GM19023 (cell line): ENCODE results near the gene RIPOR2.
"Not testable (repeated sequence)": the region's sequence is repeated elsewhere in the genome, so short reads cannot be mapped to it uniquely, and the experiment has no call there.

Experiments
- ATAC-seq: cut with Tn5 transposase; IDR thresholded peaks from one replicate; pipeline ENCODE4 v1.9.1; 2021; ENCODE audit warnings: mild to moderate bottlenecking, moderate library complexity; ENCODE audit not compliant: unreplicated experiment

The RIPOR2 gene

DNA sequence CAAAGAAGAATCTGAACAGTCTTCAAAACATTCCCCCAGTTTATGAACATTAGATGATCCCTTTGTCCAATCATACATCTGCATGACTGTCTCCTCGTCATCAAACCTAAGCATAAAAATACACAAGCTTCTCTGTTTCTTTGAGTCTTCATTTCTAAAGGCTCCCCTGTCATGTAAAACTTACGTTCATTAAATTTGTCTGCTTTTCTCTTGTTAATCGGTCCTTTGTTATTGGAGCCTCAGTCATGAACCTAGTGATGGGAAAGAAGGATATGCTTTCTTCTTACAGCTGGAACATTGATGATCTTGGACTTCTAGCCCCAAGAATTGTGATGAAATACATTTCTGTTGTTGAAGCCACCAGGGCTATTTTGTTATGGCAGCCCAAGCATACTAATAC is 18.0 kb upstream of the RIPOR2 start:
- no peak for ATAC-seq

- no peak for ATAC-seq
These were observed 16.1 kb upstream of the RIPOR2 start for GRCh38 chr6:24951811-24952299.

GRCh38 chr6:24950218-24950941 is 14.6 kb upstream of the RIPOR2 start:
- no peak for ATAC-seq

GRCh38 chr6:24949020-24949569 is 13.3 kb upstream of the RIPOR2 start:
- ATAC-seq = peak; percentile 94

GRCh38 chr6:24948261-24948660 is 12.5 kb upstream of the RIPOR2 start:
- not testable (repeated sequence) for ATAC-seq

DNA sequence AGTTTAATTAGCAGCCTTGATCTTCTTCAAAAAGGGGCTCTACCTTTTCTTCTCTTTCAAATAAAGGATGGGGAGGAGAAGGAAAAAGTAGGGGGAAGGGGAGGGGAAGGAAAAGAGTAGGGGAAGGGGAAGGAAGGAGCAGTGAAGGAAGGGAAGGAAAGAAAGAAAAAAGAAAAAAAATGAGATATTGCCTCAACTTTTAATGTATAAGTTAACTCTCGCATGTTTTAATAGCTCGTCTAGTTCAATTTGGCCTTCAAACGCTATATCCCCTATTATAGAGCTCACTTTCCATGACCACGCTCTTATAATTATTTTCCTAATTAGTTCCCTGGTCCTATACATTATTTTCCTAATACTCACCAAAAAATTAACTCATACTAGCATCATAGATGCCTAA is 11.9 kb upstream of the RIPOR2 start:
- ATAC-seq = no peak

- no peak for ATAC-seq
These were observed 9.3 kb upstream of the RIPOR2 start for GRCh38 chr6:24945054-24945453.

DNA sequence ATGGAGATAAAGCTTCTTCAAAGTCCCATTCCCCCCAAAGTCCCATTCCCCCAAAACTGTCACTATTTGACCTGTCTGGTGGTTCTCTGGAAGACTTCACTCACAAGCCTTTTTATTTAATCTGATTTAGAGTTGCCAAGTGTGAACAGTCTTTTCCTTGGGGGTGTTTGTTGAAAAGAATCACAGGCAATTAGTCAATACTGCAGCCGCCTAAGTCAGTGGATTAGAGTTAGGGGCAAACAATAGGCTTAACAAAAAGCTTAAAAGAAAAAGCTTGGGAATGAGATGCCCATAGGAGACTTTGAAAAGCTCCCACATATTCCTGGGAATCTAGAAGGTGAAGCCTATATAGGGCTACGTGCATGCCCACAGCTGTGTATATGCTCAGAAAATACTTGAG is 8.0 kb upstream of the RIPOR2 start:
- ATAC-seq = no peak

DNA sequence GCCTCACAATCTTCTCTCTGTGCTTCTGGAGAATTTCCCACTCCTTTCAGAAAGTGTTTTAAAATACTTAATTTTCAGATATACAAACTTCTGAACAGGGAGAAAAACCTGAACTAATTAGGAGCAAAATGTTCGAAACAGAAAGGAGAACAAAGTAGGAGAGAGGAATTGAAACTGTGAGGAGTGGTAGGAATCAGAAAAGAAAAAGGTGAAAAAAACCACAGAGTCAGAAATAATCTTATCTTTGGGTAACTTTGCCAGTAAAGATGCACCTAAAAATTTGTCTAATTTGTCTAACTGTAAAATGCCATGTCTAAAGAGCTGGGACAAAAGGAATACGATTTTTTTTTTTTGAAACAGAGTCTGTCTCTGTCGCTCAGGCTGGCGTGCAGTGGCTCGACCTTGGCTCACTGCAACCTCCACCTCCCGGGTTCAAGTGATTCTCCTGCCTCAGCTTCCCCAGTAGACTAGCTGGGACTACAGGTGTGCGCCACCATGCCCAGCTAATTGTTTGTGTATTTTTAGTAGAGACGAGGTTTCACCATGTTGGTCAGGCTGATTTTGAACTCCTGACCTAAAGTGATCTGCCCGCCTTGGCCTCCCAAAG is 4.7 kb upstream of the RIPOR2 start:
- ATAC-seq = no peak

GRCh38 chr6:24936641-24937317 is 1.0 kb upstream of the RIPOR2 start:
- ATAC-seq = peak; percentile 73

DNA sequence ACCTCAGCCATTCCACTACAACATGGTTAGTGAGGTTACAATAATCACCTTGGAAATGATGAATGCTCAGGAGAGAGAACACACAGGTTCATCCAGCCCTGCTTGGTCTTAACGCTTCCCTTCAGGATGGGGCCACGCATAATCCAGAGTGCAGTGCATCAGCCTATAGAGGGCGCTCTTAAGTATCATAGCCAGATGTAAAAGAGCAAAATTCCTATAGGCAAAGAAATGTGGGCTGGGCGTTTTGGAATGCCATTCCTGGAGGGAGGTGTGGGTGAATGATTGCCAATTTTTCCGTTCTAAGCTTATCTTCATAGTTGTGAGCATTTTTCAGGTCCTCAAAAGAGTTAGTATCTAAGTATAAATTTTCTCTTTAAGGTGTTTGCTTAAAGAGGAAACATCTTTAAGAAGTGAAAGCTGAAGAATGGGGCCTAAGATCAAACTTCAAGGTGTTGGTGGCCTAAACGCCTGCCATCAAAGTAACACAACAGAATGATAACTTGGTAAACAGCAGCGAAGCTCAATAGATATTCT is 1.8 kb downstream of the RIPOR2 start:
- no peak for ATAC-seq

GRCh38 chr6:24933266-24933665 is 2.5 kb downstream of the RIPOR2 start:
- no peak for ATAC-seq

- peak; percentile 24 for ATAC-seq
These were observed 2.9 kb downstream of the RIPOR2 start for GRCh38 chr6:24932832-24933231.

DNA sequence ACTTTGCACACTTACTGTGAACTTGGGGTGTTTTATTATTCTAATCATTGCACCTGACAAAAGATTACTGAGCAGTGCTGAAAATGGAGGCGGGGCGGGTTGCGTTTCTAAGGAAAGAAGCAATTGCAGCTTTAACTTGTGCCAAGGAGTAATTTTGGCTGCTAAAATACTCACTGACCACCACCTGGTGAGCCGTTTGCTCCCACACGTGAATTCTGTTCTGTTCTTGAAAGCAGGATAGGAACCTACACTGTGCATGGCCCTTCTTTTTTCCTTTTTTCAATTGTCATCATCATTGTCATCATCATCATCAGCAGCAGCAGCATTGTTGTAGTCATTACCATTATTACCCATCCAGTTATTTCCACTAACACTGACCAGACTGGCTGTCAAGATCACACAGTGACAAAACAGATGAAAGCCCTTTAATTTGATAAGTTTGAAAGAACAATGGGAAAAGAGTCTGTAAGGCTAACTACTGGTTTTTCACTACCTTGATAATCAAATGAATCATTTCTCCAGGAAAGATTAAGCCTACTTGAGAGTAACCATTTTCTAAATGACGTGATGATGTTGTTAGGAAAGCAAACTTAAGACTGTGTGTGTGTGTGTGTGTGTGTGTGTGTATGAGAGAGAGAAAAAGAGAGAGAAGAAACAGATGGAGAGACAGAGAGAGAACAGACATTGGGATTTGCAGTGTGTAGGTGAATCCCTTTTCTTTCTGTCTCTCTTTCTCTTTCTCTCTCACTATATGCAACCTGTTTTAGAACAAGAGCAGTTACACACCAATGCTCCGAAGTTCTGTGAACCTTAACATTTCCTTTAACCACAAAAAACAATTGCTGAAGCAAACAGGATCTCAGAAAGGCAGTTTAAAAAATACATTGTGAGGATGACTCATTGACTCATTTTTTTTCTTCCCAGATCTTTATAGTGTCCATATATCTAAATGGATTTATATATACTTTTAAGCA is 3.8 kb downstream of the RIPOR2 start:
- ATAC-seq = no peak

GRCh38 chr6:24931296-24931695 is 4.5 kb downstream of the RIPOR2 start:
- no peak for ATAC-seq

DNA sequence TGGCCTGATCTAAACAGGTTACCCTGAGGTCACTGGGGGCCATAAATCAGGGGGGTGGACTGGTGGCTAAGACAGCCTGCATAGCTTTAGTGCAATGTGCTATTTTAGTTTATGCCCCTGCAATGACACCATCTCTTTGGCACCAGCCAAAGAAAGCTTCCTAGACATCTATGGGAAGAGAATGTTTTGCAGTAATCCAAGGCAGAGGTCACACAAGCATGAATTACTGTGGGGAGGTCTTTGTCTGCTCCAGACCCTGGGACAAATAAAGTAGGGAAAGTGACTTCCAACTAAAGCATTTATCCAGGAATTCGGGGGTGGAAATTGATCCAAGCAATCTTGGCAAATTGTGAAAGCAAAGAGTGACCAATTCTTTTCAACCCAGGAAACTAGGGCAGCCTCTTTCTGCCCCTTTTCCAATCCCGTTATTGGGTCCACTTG is 5.3 kb downstream of the RIPOR2 start:
- no peak for ATAC-seq

- peak; percentile 31 for ATAC-seq
These were observed 6.5 kb downstream of the RIPOR2 start for GRCh38 chr6:24929242-24929641.

- no peak for ATAC-seq
These were observed 7.6 kb downstream of the RIPOR2 start for GRCh38 chr6:24927985-24928745.

DNA sequence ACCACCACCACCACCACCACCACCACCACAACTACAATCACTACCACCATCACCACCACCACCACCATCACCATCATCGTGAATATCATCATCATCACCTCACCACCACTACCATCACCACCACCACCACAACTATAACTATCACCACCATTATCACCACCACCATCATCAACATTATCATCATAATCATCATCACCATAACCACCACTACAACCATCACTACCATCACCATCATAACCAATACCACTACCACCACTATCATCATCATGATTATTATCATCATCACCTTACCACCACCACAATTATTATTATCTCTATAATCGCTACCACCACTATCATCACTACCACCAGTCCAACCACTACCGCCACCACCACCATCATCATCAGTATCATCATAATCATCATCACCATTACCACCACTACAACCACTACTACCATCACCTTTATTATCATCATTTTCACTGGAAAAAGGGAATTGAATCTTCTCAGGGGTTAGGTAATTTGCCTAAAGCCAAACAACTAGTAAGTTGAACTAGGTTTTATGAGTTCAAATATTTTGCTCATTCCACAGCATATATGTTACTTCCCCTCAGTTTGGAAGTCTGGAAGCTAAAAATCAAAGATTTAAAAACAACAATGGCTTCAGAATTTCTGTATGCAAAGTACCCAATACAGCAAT is 8.3 kb downstream of the RIPOR2 start:
- no peak for ATAC-seq
